GM18907 (cell line): ENCODE data around the gene C10orf71.

ENCODE experiments used
- ATAC-seq: cut with Tn5 transposase; IDR thresholded peaks from one replicate; pipeline ENCODE4 v1.9.1; 2021; ENCODE audit warnings: mild to moderate bottlenecking, moderate library complexity; ENCODE audit not compliant: unreplicated experiment

Gene C10orf71

GRCh38 chr10:49311555-49312236, 12.7 kb downstream of the C10orf71 start:
- ATAC-seq = no peak

GRCh38 chr10:49312246-49312869, 13.4 kb downstream of the C10orf71 start:
- ATAC-seq = no peak

- no peak for ATAC-seq
Observed at GRCh38 chr10:49313501-49314070, 14.6 kb downstream of the C10orf71 start.

GRCh38 chr10:49314806-49315205, 15.8 kb downstream of the C10orf71 start:
- ATAC-seq = no peak

GRCh38 chr10:49318028-49318427, 19.1 kb downstream of the C10orf71 start:
- no peak for ATAC-seq

- ATAC-seq = no peak
Observed at GRCh38 chr10:49318755-49319154, 19.8 kb downstream of the C10orf71 start.

GRCh38 chr10:49319206-49319605, 20.2 kb downstream of the C10orf71 start:
- ATAC-seq = no peak

GRCh38 chr10:49320191-49320590, 21.2 kb downstream of the C10orf71 start:
- no peak for ATAC-seq

- no peak for ATAC-seq
Observed at GRCh38 chr10:49321021-49321420, 22.1 kb downstream of the C10orf71 start.

- no peak for ATAC-seq
Observed at GRCh38 chr10:49322371-49323170, 23.6 kb downstream of the C10orf71 start.

- ATAC-seq = no peak
Observed at GRCh38 chr10:49323171-49323895, 24.4 kb downstream of the C10orf71 start.

GRCh38 chr10:49323896-49324270, 24.9 kb downstream of the C10orf71 start:
- ATAC-seq = no peak

- ATAC-seq = no peak
Observed at GRCh38 chr10:49324711-49325110, 25.7 kb downstream of the C10orf71 start.

GRCh38 chr10:49325131-49325915, 26.4 kb downstream of the C10orf71 start:
- no peak for ATAC-seq

GRCh38 chr10:49325916-49326783, 27.2 kb downstream of the C10orf71 start:
- no peak for ATAC-seq

GRCh38 chr10:49327036-49327813, 28.3 kb downstream of the C10orf71 start:
- no peak for ATAC-seq

GRCh38 chr10:49328401-49329145, 29.6 kb downstream of the C10orf71 start:
- ATAC-seq = no peak

GRCh38 chr10:49329146-49329505, 30.2 kb downstream of the C10orf71 start:
- ATAC-seq = no peak
